GM12878 (cell line): ENCODE data around the gene MIF. TPM values are rescaled to one million over a fixed set of nuclear protein-coding genes. Genes with fewer than 3 reads are reported as not detected.
"Not testable (repeated sequence)": the region's sequence is repeated elsewhere in the genome, so short reads cannot be mapped to it uniquely, and the experiment has no call there.

ENCODE experiments used
- ATAC-seq: fragments of 200-7000 bp; cut with Tn5 transposase; 3 replicates; pipeline ENCODE4 v1.9.1; 2020; ENCODE audit warnings: mild to moderate bottlenecking, moderate library complexity
- BruUV-seq: library from RNA; stranded (reverse); fragments of 400-500 nt; replicated peaks from 2 replicates; lab custom pipeline; 2021; lab: Mats Ljungman, UMichigan
- CTCF ChIA-PET: fragments of 300-600 bp; sonication (Branson Sonifier 250); formaldehyde crosslinking; extraction: SDS; loops from one replicate; lab custom pipeline; 2021; ENCODE audit warnings: inconsistent platforms; lab: Yijun Ruan, JAX
- POLR2A ChIA-PET: fragments of 350-600 bp; formaldehyde crosslinking; extraction: SDS; loops from one replicate; lab custom pipeline; 2021; ENCODE audit warnings: inconsistent platforms; lab: Charles Lee
- RAD21 ChIA-PET: fragments of 300-600 bp; sonication (Branson Sonifier 250); formaldehyde crosslinking; loops from one replicate; lab custom pipeline; 2023; ENCODE audit warnings: antibody characterized with exemption; ENCODE audit not compliant: unreplicated experiment; lab: Charles Lee
- SMC1A ChIA-PET: fragments of 300-600 bp; sonication (Branson Sonifier 250); formaldehyde crosslinking; loops from one replicate; lab custom pipeline; 2023; ENCODE audit not compliant: unreplicated experiment, uncharacterized antibody; lab: Charles Lee
- DNase-seq: peaks from one replicate; pipeline ENCODE4 v3.0.0-alpha.2; 2011; ENCODE audit warnings: low read depth, low spot score
- FAIRE-seq: peaks from 3 replicates; lab custom pipeline; 2011; peaks lifted over from hg19 to GRCh38; lab: Jason Lieb, UNC
- H2AFZ ChIP-seq: 2 replicates; pipeline ENCODE4 v1.6.0; 2011; ENCODE audit warnings: low read depth, low read length, control low read depth; ENCODE audit not compliant: control insufficient read depth
- H3K27ac ChIP-seq: 2 replicates; pipeline ENCODE4 v1.5.1; 2011; ENCODE audit warnings: control low read depth; ENCODE audit not compliant: control insufficient read depth, insufficient read depth
- H3K27me3 ChIP-seq, 2 experiments: replicated peaks in 1 of 2; 2 replicates each; pipeline versions ENCODE4 v1.6.0 to v1.6.1; 2011; ENCODE audit warnings: low read length in 1 of 2; ENCODE audit not compliant: control insufficient read depth in 2 of 2, insufficient read depth in 2 of 2
- H3K36me3 ChIP-seq, 2 experiments: 2 replicates each; pipeline ENCODE4 v1.5.1; 2011; ENCODE audit warnings: low read length in 1 of 2; ENCODE audit not compliant: control insufficient read depth in 2 of 2, insufficient read depth in 2 of 2
- H3K4me1 ChIP-seq: 2 replicates; pipeline ENCODE4 v1.6.1; 2011; ENCODE audit warnings: mild to moderate bottlenecking, low read length, moderate library complexity, mixed read lengths; ENCODE audit not compliant: control insufficient read depth, insufficient read depth
- H3K4me2 ChIP-seq: 2 replicates; pipeline ENCODE4 v1.6.0; 2011; ENCODE audit warnings: control low read depth; ENCODE audit not compliant: control insufficient read depth, insufficient read depth
- H3K4me3 ChIP-seq: fragments of 200-600 bp; sonication (generic); 2 replicates; pipeline ENCODE4 v1.5.1; 2016
- H3K79me2 ChIP-seq: 2 replicates; pipeline ENCODE4 v1.6.0; 2011; ENCODE audit warnings: low read length; ENCODE audit not compliant: control insufficient read depth, insufficient read depth
- H3K9ac ChIP-seq: 2 replicates; pipeline ENCODE4 v1.8.0; 2011; ENCODE audit warnings: low read length, control low read depth, mixed read lengths; ENCODE audit not compliant: control insufficient read depth, insufficient read depth
- H3K9me3 ChIP-seq: replicated peaks from 3 replicates; pipeline ENCODE4 v1.5.1; 2011; ENCODE audit warnings: mild to moderate bottlenecking, low read length; ENCODE audit not compliant: control insufficient read depth, insufficient read depth
- H4K20me1 ChIP-seq: 2 replicates; pipeline ENCODE4 v1.6.0; 2011; ENCODE audit not compliant: control insufficient read depth, insufficient read depth
- CTCF ChIP-seq, 3 experiments: IDR thresholded peaks in 2 of 3; conservative IDR thresholded peaks in 1 of 3; 2 replicates each; pipeline ENCODE4 v1.5.1; 2011; ENCODE audit warnings: low read depth in 3 of 3, low read length in 3 of 3, mild to moderate bottlenecking in 3 of 3, control low read depth in 2 of 3, moderate library complexity in 2 of 3, inconsistent platforms in 1 of 3, mixed read lengths in 1 of 3; ENCODE audit not compliant: control insufficient read depth in 2 of 3, insufficient read depth in 1 of 3; ENCODE audit errors: extremely low read depth in 1 of 3
- IKZF2 ChIP-seq, 2 experiments: fragments of 450-650 bp; IDR thresholded peaks; 2 replicates each; pipeline ENCODE4 v1.6.1; 2017; ENCODE audit warnings: mild to moderate bottlenecking in 2 of 2, moderate library complexity in 2 of 2
- MTA3 ChIP-seq: IDR thresholded peaks from 2 replicates; pipeline ENCODE4 v1.6.1; 2012; ENCODE audit warnings: low read length, inconsistent platforms, borderline replicate concordance
- NFXL1 ChIP-seq: fragments of 450-650 bp; IDR thresholded peaks from 2 replicates; pipeline ENCODE4 v1.6.1; 2017; ENCODE audit warnings: antibody characterized with exemption, mild to moderate bottlenecking, borderline replicate concordance
- NFYA ChIP-seq: IDR thresholded peaks from 2 replicates; pipeline ENCODE4 v1.6.1; 2011; ENCODE audit warnings: low read depth, mild to moderate bottlenecking, low read length, improper control_type of control experiment, borderline replicate concordance
- NR2C1 ChIP-seq: fragments of 450-650 bp; IDR thresholded peaks from 2 replicates; pipeline ENCODE4 v1.6.1; 2017; ENCODE audit warnings: antibody characterized with exemption, mild to moderate bottlenecking, moderate library complexity
- PML ChIP-seq: IDR thresholded peaks from 2 replicates; pipeline ENCODE4 v1.6.1; 2012; ENCODE audit warnings: low read length, inconsistent platforms
- POLR2AphosphoS5 ChIP-seq: IDR thresholded peaks from 2 replicates; pipeline ENCODE4 v1.6.1; 2011; ENCODE audit warnings: mild to moderate bottlenecking, low read length, inconsistent platforms
- SKIL ChIP-seq: fragments of 450-650 bp; IDR thresholded peaks from 2 replicates; pipeline ENCODE4 v1.6.1; 2017; ENCODE audit warnings: mild to moderate bottlenecking, low read depth, inconsistent platforms; ENCODE audit not compliant: poor library complexity, severe bottlenecking
- SMC3 ChIP-seq: IDR thresholded peaks from 2 replicates; pipeline ENCODE4 v1.6.1; 2011; ENCODE audit warnings: low read length, improper control_type of control experiment, borderline replicate concordance
- TCF3 ChIP-seq: IDR thresholded peaks from 2 replicates; pipeline ENCODE4 v1.6.1; 2012; ENCODE audit warnings: low read depth, mild to moderate bottlenecking, low read length, borderline replicate concordance; ENCODE audit not compliant: insufficient read depth
- ZNF217 ChIP-seq: fragments of 450-650 bp; IDR thresholded peaks from 2 replicates; pipeline ENCODE4 v1.6.1; 2017; ENCODE audit warnings: antibody characterized with exemption, mild to moderate bottlenecking
- WGBS: methylation state at CpG from one replicate; pipeline ENCODE4 v1.1.6; 2016; ENCODE audit warnings: low lambda C conversion rate; ENCODE audit not compliant: insufficient replicate concordance, insufficient coverage; ENCODE audit errors: missing lambda C conversion rate; 5-methylcytosine and 5-hydroxymethylcytosine counted together
- in situ Hi-C: fragments of 300-500 bp; cut with MboI; formaldehyde crosslinking; loops from 9 replicates; pipeline ENCODE4 v1.14.3; 2018; ENCODE audit warnings: mixed read lengths
- intact Hi-C: fragments of 100-400 bp; cut with micrococcal nuclease; formaldehyde crosslinking; loops from one replicate; pipeline ENCODE4 v1.14.2; 2022; ENCODE audit not compliant: unreplicated experiment
- polyA plus RNA-seq, 11 experiments: library from polyadenylated mRNA; depleted of rRNA in 4 of 11; unstranded in 6 of 11; stranded (reverse) in 5 of 11; fragments of >200 nt; fragmentation: Nextera tagmentation in 4 of 11; fragmentation: Illumina TruSeq in 1 of 11; extraction: Ambion mirVana in 4 of 11; extraction: Trizol in 1 of 11; gene quantifications; 1 replicate in 1 of 11; 2 replicates in 10 of 11; pipeline versions ENCODE4 v1.2.1 to v1.2.3, GENCODE V29; 2011 to 2016; ENCODE audit warnings: inconsistent platforms in 2 of 11, missing spikeins in 2 of 11, low read depth in 1 of 11
- total RNA-seq, 4 experiments: library from RNA; depleted of rRNA in 3 of 4; stranded (reverse); fragments of >200 nt in 3 of 4; fragmentation: Illumina TruSeq in 1 of 4; extraction: Trizol in 1 of 4; gene quantifications; 2 replicates each; pipeline versions ENCODE4 v1.2.1 to v1.2.3, GENCODE V29; 2013 to 2021

The MIF gene
- total and polyA plus RNA-seq, 10 of the 15 experiments (the other 5 are each of a cell fraction or from before 2014, with no cell fraction given): 37.7 to 2,972 (median 766) TPM

- TF ChIP-seq MTA3 (no peak), TCF3 (no peak), POLR2AphosphoS5 (no peak), ZNF217 (no peak), PML (no peak), CTCF (IDR thresholded peaks at IDR 0.05 in 2 of 3, conservative IDR thresholded peaks at IDR 0.05 in 1 of 3; ENCODE audit: control insufficient read depth in 2 of 3, extremely low read depth in 1 of 3, insufficient read depth in 1 of 3, low read depth in 3 of 3, low read length in 3 of 3) (peak; percentile 72 to 84 (median 80)), SKIL (no peak), NFYA (no peak), NFXL1 (no peak), NR2C1 (no peak), IKZF2 (IDR thresholded peaks at IDR 0.05) (no peak), SMC3 (peak; percentile 44)
Observed at GRCh38 chr22:23862103-23862502, 32.1 kb upstream of the MIF start (continued).

- DNase-seq, RAD21 ChIA-PET, FAIRE-seq, H3K27ac ChIP-seq, H2AFZ ChIP-seq, H3K9me3 ChIP-seq, SMC1A ChIA-PET, H3K27me3 ChIP-seq, in situ Hi-C loops, BruUV-seq, H3K4me2 ChIP-seq, H3K9ac ChIP-seq, H3K36me3 ChIP-seq, intact Hi-C loops, H3K4me1 ChIP-seq, H4K20me1 ChIP-seq, ATAC-seq, H3K4me3 ChIP-seq, H3K79me2 ChIP-seq: not testable (repeated sequence)
- ChIA-PET CTCF (interaction anchor here (1.5 to 1.9 kb wide), 2 partner anchors 23 to 29 kb away, joined by 6 to 8 read pairs; partner anchors contain the start of gene MIF), POLR2A (interaction anchor here (0.6 to 0.7 kb wide), 4 partner anchors 29 to 290 kb away, joined by 3 to 6 read pairs (median 4); no protein-coding TSS in a partner anchor)
- 99% methylated on average over 10 of the region's 11 CpGs for WGBS
Observed at GRCh38 chr22:23864499-23865154, 29.6 kb upstream of the MIF start.
